Activated naive CD4-positive, alpha-beta T cell treated with anti-CD3 and anti-CD28 coated beads, Interleukin-2, amount 10 ng/mL, durations not matched to agents 5 hours and 36 hours (primary cell): Measurements from ENCODE around the gene AIF1. TPM values are rescaled to one million over a fixed set of nuclear protein-coding genes. Genes with fewer than 3 reads are reported as not detected.

Experiments used
- microRNA-seq: library from miRNA; unstranded; fragments of <30 nt; microRNA quantifications from one replicate; pipeline ENCODE4 v1.2.0, GENCODE V29; 2022; ENCODE audit warnings: borderline microRNAs expressed, borderline replicate concordance
- total RNA-seq, 2 experiments: library from RNA; stranded (reverse); gene quantifications; one replicate each; pipeline ENCODE4 v1.2.3, GENCODE V29; 2021

AIF1 gene
- total RNA-seq = 10 to 100 TPM; 45.4 to 46.1 TPM

DNA sequence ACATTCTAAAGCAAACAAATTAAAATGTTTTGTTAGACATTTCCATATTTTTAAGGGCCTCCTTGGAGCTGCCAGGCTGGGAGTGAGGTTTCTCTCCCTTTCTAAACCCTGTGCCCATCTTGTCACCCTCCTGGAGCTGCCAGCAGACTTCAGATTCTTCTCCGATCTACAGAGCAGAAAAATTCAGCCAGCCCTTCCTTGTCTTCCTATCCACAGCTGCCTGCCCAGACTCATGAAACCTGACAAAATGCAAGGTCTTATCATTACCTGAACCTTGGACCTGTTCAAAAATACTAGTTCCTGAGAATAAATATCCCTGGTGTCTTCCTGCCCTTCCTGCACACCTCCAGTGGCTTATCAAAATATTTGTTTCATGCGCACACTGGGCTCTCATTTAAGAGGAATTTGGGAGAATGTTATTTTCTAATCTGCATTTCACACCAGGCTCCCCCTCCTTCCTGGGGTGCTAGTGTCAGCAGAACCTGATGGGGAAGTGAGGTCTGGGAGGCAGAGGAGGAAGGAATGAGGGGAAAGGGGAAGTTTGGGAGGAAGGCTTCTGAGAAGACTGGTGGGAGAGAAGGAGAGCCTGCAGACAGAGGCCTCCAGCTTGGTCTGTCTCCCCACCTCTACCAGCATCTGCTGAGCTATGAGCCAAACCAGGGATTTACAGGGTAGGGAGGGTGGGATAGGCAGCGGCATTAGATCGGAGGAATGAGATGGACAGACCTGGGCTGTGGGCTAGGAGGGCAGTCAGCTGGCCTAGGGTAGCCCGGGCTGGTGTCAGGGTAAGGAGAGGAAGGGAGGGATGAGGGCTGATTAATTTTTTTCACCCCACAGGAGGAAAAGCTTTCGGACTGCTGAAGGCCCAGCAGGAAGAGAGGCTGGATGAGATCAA, at the start of gene AIF1:
Gene AIF1, plus strand, starts transcription at position 551 of the 895 bp plus-strand sequence. Its CDS starts 96 bp downstream, at position 647.

GRCh38 chr6:31572041-31572911, 42.8 kb upstream of the AIF1 start, which contains the start of gene LTA:
LTA (plus strand) TSS chr6:31572289; CDS start chr6:31572743, 454 bp downstream.

GRCh38 chr6:31575335-31575901, 39.6 kb upstream of the AIF1 start, which contains the start of gene TNF:
TNF (plus strand) TSS chr6:31575565; CDS start chr6:31575742, 177 bp downstream.

DNA sequence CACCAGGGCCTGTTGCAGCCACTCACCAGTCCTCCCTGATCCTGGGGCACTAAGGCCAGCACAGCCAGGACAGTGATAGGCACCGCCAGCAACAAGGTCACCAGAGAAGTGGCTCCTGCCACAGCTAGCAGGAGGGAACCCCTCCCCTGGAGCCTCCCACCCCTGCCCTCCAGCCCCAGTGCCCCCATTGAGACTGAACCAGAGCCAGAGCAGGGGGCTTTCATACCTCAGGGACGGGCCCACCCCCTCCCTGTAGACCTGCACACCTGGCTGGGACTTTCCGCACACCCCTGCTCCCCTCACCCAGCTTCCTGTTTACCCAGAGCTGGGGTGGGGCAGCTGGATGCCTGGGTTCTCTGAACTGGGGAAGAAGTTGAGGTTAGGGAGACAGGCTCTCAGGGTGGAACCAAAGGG, 32.8 kb upstream of the AIF1 start, which contains the start of gene LTB:
Gene LTB, minus strand, starts transcription at position 195 of the 414 bp plus-strand sequence. Its CDS starts 7 bp downstream, at position 188.

DNA sequence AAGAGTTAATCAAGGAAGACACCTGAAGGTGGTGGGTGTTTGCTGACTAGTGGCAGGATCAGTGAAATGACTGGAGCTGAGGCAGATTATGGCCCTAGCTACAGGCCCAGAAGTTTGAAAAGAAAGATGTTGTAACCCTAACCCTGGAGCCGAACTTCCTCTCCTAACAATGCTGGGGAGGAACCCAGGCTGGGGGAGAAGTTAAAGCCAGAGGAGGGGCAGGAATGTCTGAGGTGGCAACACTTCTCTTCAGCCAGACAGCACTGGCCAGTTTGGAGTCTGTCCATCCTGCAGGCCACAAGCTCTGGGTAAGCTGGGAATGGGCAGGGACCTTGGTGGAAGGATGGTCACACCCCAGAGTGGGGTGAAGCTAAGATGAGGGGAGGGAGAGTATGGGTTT, 29.0 kb upstream of the AIF1 start, which contains the start of gene LST1:
Gene LST1, plus strand, starts transcription at position 270 of the 400 bp plus-strand sequence. CDS start 1,023 bp downstream, outside the sequence.

DNA sequence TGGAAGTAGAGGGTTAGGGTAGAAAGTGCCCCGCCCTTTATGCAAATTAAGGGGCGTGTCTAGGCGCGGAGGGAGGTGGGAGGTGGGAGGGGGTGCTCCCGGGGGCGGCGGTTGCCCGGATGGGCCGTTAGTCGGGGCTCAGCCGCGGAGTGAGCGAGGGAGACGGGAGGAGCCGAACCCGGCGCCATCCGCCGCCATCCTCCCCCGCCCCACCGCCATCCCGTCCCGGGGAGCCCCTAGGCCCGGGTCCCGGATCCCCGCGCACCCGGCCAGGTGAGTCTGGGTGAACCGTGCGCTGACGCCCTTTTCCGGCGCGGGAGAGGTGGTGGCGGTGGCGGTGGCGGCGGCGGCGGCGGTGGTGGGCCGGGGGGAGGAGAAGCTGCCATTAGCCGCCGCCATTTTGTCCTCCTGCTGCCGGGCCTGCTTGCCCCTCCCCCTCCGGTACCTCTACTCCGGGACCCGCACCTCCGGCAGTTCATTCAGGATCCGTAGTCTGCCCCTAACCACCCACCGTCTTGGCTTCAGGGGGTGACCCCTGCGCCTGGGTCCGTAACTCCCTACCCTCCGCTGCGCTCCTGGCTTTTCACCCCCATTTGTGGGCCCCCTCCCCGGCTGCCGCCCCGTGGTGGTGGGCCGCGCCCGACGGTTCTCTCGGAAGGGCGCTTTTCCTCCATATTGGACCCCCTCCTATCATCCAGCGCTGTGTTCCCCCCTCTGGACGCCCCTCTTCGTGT, 5.7 kb downstream of the AIF1 start, which contains the start of gene PRRC2A:
Gene PRRC2A, plus strand, starts transcription at position 130 of the 734 bp plus-strand sequence. CDS start 2,075 bp downstream, outside the sequence.

GRCh38 chr6:31655349-31656237, 40.6 kb downstream of the AIF1 start, which contains the start of gene APOM:
APOM (plus strand) TSS chr6:31655894; CDS start chr6:31655967, 73 bp downstream.

DNA sequence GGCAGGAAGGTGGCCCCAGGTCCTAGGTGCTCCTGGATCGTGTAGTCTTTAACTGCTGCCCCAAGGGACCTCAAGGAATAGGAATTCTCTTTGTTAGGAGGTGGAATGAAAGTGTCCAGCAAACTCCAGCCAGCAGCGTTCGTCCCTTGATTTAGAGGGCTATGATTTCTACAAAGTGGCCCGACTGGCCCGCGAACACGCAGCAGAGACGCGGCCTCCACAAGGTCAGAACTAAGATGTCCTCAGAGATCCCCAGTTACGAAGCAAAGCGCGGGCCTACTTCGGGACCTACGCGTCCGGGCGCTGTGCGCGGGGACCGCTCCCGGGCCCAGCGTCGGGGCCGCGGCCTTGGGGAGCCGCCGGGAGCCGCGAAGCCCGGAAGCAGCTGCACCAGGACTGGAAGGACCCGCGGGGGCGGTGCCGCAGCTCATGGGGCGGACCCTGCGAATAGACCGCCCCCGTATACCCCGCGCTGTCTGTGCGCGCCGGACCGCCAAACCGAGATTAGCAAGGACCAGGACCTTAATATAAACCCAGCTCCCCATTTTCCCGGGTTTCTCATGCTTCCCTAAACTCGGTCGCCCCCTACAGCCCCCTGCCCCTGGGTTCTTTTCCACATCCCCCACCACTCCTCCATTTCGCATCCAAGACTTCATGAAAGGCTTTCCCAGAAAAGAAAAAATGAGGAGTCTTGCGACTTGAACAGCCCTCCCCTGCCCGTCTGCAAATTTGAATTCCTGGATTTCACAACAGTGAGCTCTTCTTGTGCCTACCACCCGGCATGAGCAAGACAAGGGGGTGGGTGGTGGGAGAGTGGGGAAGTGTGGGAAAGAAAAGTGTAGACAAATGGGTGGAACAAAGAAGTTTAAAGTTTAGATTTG, 45.6 kb downstream of the AIF1 start, which contains the start of gene C6orf47:
Gene C6orf47, minus strand, starts transcription at position 398 of the 881 bp plus-strand sequence. CDS start 831 bp downstream, outside the sequence.

GRCh38 chr6:31664790-31665500, 49.9 kb downstream of the AIF1 start, which contains the start of gene GPANK1:
GPANK1 (minus strand) TSS chr6:31664997; CDS start chr6:31664478, 519 bp downstream.

DNA sequence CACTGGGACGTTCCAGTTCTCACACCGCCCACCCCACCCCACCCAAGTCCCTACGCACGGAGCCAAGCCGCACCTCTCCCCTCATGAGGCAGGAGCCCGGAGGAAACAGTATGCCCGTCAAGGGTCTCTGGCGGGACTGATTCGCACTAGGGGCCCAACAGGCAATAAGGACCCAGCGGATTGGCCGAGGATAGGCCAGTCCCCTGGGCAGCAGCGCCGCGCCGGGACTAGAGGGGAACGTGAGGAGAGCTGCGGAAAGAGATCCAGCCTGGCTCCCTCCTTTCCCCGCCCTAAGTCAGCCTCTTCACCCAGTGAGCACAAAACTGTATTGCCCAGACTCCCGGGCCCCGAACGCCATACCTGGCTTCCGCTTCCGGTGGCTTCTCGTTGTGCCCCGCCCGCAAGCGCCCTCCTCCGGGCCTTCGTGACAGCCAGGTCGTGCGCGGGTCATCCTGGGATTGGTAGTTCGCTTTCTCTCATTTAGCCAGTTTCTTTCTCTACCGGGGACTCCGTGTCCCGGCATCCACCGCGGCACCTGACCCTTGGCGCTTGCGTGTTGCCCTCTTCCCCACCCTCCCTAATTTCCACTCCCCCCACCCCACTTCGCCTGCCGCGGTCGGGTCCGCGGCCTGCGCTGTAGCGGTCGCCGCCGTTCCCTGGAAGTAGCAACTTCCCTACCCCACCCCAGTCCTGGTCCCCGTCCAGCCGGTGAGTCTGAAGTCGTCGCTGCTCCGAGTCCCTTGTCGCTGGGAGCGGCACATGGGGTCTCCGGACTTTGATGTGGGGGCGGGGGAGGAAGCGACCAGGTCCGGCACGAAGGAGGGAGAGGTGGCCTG, 50.7 kb downstream of the AIF1 start, which contains the start of gene CSNK2B:
Gene CSNK2B, plus strand, starts transcription at position 580 of the 836 bp plus-strand sequence. CDS start 752 bp downstream, outside the sequence.

Small RNA genes lying within 50 kb of the gene (microRNA-seq; reads per million reads assigned to microRNA genes)
- not detected for gene MIR6832

Other genes with a start within 250 kb of the AIF1 start
- 10 to 100 TPM in 1 of 2 experiments, 1 to 10 TPM in 1; 8.9 to 10.4 TPM for gene MICA, start 211.6 kb upstream of the AIF1 start, total RNA-seq
- gene MICB, start 117.1 kb upstream of the AIF1 start, total RNA-seq = 10 to 100 TPM; 37.8 to 38.1 TPM
- not detected for gene MCCD1, start 86.3 kb upstream of the AIF1 start, total RNA-seq
- 100 to 1,000 TPM; 423 to 444 TPM for gene DDX39B, start 73.2 kb upstream of the AIF1 start, total RNA-seq
- gene ATP6V1G2, start 68.6 kb upstream of the AIF1 start, total RNA-seq = 1 to 10 TPM; 3.5 to 4.2 TPM
- 10 to 100 TPM; 12.9 to 15.8 TPM for gene NFKBIL1, start 67.6 kb upstream of the AIF1 start, total RNA-seq
- 10 to 100 TPM; 29.6 TPM for gene LTA, start 42.9 kb upstream of the AIF1 start, total RNA-seq
- 10 to 100 TPM; 51.3 to 53.4 TPM for gene TNF, start 39.7 kb upstream of the AIF1 start, total RNA-seq
- gene LTB, start 32.8 kb upstream of the AIF1 start, total RNA-seq = 1,000 to 10,000 TPM; 1,438 to 1,452 TPM
- gene LST1, start 29.0 kb upstream of the AIF1 start, total RNA-seq = 10 to 100 TPM; 67.8 to 71.0 TPM
- 10 to 100 TPM; 27.6 to 28.8 TPM for gene NCR3, start 22.2 kb upstream of the AIF1 start, total RNA-seq
- gene PRRC2A, start 5.5 kb downstream of the AIF1 start, total RNA-seq = 100 to 1,000 TPM; 210 to 211 TPM
- gene BAG6, start 37.4 kb downstream of the AIF1 start, total RNA-seq = 100 to 1,000 TPM; 278 to 280 TPM
- 1 to 10 TPM; 3.8 to 3.9 TPM for gene APOM, start 40.7 kb downstream of the AIF1 start, total RNA-seq
- 10 to 100 TPM; 23.6 to 24.2 TPM for gene C6orf47, start 45.5 kb downstream of the AIF1 start, total RNA-seq
- gene GPANK1, start 49.8 kb downstream of the AIF1 start, total RNA-seq = 10 to 100 TPM; 26.4 to 29.1 TPM
- 100 to 1,000 TPM; 181 to 195 TPM for gene CSNK2B, start 50.8 kb downstream of the AIF1 start, total RNA-seq
- gene LY6G5B, start 54.7 kb downstream of the AIF1 start, total RNA-seq = 10 to 100 TPM; 20.3 to 23.5 TPM
- gene LY6G5C, start 65.8 kb downstream of the AIF1 start, total RNA-seq = 1 to 10 TPM; 1.8 to 2.2 TPM
- 10 to 100 TPM; 50.4 to 54.9 TPM for gene ABHD16A, start 88.1 kb downstream of the AIF1 start, total RNA-seq
- not detected for gene LY6G6F, start 91.6 kb downstream of the AIF1 start, total RNA-seq
- gene LY6G6D, start 100.1 kb downstream of the AIF1 start, total RNA-seq = not detected
- gene LY6G6C, start 106.5 kb downstream of the AIF1 start, total RNA-seq = not detected
- under 1 TPM; 0.22 to 0.43 TPM for gene MPIG6B, start 108.1 kb downstream of the AIF1 start, total RNA-seq
- gene DDAH2, start 114.1 kb downstream of the AIF1 start, total RNA-seq = 10 to 100 TPM; 18.1 to 18.9 TPM
- gene CLIC1, start 121.3 kb downstream of the AIF1 start, total RNA-seq = 100 to 1,000 TPM; 534 to 538 TPM
- gene MSH5, start 124.8 kb downstream of the AIF1 start, total RNA-seq = 10 to 100 TPM; 47.4 to 47.7 TPM
- 10 to 100 TPM; 11.3 to 12.0 TPM for gene SAPCD1, start 147.4 kb downstream of the AIF1 start, total RNA-seq
- 1 to 10 TPM; 3.8 to 3.9 TPM for gene VWA7, start 162.1 kb downstream of the AIF1 start, total RNA-seq
- 10 to 100 TPM; 74.6 to 79.2 TPM for gene VARS1, start 180.5 kb downstream of the AIF1 start, total RNA-seq
- gene LSM2, start 191.7 kb downstream of the AIF1 start, total RNA-seq = 10 to 100 TPM; 72.5 to 75.6 TPM
- gene HSPA1L, start 200.0 kb downstream of the AIF1 start, total RNA-seq = 1 to 10 TPM; 3.7 to 3.8 TPM
- gene HSPA1A, start 200.3 kb downstream of the AIF1 start, total RNA-seq = 10 to 100 TPM; 75.8 to 83.8 TPM
- 10 to 100 TPM; 35.5 to 35.9 TPM for gene HSPA1B, start 212.5 kb downstream of the AIF1 start, total RNA-seq
- gene NEU1, start 247.6 kb downstream of the AIF1 start, total RNA-seq = 10 to 100 TPM; 23.4 to 23.7 TPM